Measurements from ENCODE around the gene RNLS.

The RNLS gene

DNA sequence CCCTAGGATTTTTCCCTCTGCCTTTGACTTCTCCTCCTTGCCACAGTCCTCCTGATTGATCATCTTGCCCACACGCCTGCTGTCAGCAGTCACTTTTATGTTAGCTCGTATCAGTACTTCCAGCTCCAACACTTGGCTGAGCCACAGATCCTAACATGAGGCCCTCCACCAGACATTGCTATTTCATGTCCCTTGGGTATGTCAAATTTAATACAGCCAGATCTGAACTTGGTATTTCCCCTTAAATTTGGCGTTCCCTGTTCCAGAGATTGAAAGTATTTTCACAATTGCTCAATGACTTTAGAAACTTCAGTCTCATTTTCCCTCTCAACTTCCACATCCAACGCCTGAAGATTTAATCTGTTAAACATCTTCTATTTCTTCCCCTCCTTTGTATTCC, 140.4 kb downstream of the RNLS start:
- no peak for FAIRE-seq

DNA sequence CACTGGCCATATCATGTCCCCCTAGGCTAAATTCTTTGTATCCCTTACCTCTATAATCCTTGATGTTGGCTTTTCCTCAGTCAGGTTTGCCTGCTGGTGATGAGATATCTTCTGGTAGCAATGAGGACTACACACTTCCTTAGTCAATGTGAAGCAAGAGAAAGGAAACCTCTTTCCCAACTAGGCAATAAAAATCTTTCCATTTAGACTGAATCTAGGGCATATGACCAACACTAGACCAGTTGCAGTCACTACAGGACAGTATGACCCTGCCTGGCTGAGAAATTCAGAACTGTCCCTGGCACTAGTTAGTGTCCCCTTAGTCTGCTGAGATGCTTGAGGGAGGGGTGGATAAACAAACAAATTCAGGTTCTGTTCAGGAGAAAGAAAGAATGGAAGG, 142.6 kb downstream of the RNLS start:
- DNase-seq (ENCODE audit: insufficient read length), result no peak
- no peak for FAIRE-seq
- no peak for TF ChIP-seq TAF1 (IDR thresholded peaks at IDR 0.05; ENCODE audit: borderline replicate concordance, low read depth, low read length)
- TF ChIP-seq POLR2AphosphoS5 (IDR thresholded peaks at IDR 0.05; ENCODE audit: low read depth, low read length), result no peak
- no peak for TF ChIP-seq POLR2A (IDR thresholded peaks at IDR 0.05; ENCODE audit: low read depth, low read length)

More for the DNA sequence above, 140.4 kb downstream of the RNLS start:
- TF ChIP-seq TAF1 (IDR thresholded peaks at IDR 0.05; ENCODE audit: borderline replicate concordance, low read depth, low read length), result no peak
- TF ChIP-seq POLR2A (IDR thresholded peaks at IDR 0.05; ENCODE audit: low read depth, low read length), result no peak
- no peak for TF ChIP-seq POLR2AphosphoS5 (IDR thresholded peaks at IDR 0.05; ENCODE audit: low read depth, low read length)
- no peak for DNase-seq (ENCODE audit: insufficient read length)

DNA sequence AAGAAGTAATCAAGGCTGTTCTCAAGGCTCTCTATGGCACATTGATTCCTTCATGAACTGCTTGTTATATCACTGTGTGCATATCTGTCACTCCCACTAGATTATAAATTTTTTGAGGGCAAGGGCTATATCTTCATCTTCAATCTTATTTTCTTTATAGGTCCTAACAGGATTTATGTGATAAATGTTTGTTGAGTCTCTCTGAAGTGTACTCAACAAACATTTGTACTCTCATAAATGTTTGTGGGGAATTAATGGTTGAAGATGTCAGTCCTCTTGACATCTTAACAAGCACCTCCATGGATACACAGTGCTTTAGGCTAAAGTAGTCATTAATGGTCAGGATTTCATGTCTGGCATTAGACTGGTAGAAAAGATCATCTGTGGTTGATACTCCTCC, 143.2 kb downstream of the RNLS start:
- FAIRE-seq, result no peak
- no peak for DNase-seq (ENCODE audit: insufficient read length)

DNA sequence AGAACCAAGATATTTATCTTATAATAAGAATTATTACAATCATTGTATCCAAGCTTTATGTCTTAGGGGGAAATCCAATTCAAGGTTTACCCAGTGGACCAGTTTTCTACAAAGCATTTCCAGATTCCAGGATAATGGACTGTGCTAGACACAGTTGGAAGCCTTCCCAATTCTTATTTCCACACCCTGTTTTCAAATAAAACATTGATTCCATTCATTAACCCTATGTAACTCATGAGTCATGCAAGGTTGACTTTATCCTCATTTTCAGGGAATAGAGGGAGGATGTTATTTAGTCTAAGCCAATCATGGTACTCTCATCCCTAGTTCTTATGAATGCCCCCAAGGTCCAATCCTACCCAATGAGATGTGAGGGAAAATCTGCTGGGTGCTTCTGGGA, 145.7 kb downstream of the RNLS start:
- no peak for TF ChIP-seq POLR2AphosphoS5 (IDR thresholded peaks at IDR 0.05; ENCODE audit: low read depth, low read length)
- no peak for TF ChIP-seq POLR2A (IDR thresholded peaks at IDR 0.05; ENCODE audit: low read depth, low read length)
- no peak for TF ChIP-seq TAF1 (IDR thresholded peaks at IDR 0.05; ENCODE audit: borderline replicate concordance, low read depth, low read length)
- no peak for FAIRE-seq
- DNase-seq (ENCODE audit: insufficient read length), result no peak

More for the DNA sequence above, 143.2 kb downstream of the RNLS start:
- TF ChIP-seq TAF1 (IDR thresholded peaks at IDR 0.05; ENCODE audit: borderline replicate concordance, low read depth, low read length), result no peak
- TF ChIP-seq POLR2A (IDR thresholded peaks at IDR 0.05; ENCODE audit: low read depth, low read length), result no peak
- no peak for TF ChIP-seq POLR2AphosphoS5 (IDR thresholded peaks at IDR 0.05; ENCODE audit: low read depth, low read length)

DNA sequence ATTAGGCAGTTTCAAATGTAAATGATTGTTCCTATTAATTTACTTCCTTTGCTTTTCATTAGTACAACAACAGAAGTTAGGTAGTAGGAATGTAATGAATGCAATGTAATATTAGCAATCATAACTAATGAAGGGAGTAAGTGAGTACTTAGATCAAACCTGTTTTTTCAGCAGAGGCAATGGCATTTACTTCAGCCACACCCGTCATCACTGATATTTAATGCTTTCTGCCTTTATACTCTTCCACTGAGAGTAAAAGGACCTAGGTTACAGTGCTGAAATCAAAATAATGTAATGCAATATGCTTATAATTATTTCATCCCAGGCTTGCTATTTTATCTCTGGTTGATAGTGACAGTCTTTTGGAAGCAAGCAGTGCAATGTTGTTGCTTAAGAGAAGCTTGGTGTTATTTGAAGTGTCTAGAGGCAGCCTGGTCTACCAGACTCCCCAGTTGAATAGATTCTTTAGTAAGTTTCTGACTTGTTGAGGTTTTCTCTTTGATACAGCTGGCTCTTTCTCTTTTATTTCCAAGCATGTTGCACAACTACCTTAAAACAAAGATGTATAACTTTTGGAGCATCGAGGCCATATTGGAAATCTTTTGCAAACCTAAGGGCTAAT, 149.4 kb downstream of the RNLS start:
- DNase-seq (ENCODE audit: insufficient read length) (no peak), FAIRE-seq (no peak)
- TF ChIP-seq POLR2AphosphoS5 (IDR thresholded peaks at IDR 0.05; ENCODE audit: low read depth, low read length) (no peak), TAF1 (IDR thresholded peaks at IDR 0.05; ENCODE audit: borderline replicate concordance, low read depth, low read length) (no peak), POLR2A (IDR thresholded peaks at IDR 0.05; ENCODE audit: low read depth, low read length) (no peak)

DNA sequence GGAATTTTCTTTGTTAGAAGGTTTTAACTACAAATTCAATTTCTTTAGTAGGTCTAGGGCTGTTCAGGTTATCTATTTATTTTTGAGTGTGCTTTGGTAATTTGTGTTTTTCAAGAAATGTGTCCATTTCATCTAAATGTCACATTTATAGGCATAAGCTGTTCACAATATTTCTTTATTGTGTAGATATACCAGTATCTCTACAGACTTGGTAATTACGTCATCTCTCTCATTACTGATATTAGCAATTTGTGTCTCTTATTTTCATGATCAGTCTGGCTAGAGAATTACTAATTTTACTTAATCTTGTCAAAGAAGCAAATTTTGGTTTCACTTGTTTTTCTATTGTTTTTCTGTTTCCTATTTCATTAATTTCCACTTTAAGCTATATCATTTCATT, 152.0 kb downstream of the RNLS start:
- no peak for TF ChIP-seq POLR2A (IDR thresholded peaks at IDR 0.05; ENCODE audit: low read depth, low read length)
- TF ChIP-seq TAF1 (IDR thresholded peaks at IDR 0.05; ENCODE audit: borderline replicate concordance, low read depth, low read length), result no peak
- TF ChIP-seq POLR2AphosphoS5 (IDR thresholded peaks at IDR 0.05; ENCODE audit: low read depth, low read length), result no peak

DNA sequence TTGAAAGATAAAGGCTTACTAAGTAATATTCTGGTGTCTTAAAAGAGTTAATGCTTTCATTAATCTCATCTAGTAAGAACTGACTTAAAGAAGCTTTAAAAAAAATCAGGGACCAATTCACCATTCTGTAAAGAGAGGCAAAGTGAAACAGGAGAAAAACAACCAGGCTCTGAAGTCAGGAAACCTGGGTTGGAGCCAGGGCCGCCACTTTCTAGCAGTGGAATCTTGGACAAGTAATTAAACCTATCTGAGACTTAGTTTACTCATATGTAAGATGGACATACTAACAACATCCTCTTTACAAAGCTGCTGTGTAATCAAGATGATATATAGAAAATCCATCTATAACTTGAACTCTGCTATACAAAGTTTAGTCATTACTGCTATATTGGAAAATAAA, 154.1 kb downstream of the RNLS start:
- TF ChIP-seq POLR2AphosphoS5 (IDR thresholded peaks at IDR 0.05; ENCODE audit: low read depth, low read length) (no peak), TAF1 (IDR thresholded peaks at IDR 0.05; ENCODE audit: borderline replicate concordance, low read depth, low read length) (no peak), POLR2A (IDR thresholded peaks at IDR 0.05; ENCODE audit: low read depth, low read length) (no peak)
- FAIRE-seq (no peak), DNase-seq (ENCODE audit: insufficient read length) (no peak)

More for the DNA sequence above, 152.0 kb downstream of the RNLS start:
- DNase-seq (ENCODE audit: insufficient read length), result no peak
- FAIRE-seq, result no peak

DNA sequence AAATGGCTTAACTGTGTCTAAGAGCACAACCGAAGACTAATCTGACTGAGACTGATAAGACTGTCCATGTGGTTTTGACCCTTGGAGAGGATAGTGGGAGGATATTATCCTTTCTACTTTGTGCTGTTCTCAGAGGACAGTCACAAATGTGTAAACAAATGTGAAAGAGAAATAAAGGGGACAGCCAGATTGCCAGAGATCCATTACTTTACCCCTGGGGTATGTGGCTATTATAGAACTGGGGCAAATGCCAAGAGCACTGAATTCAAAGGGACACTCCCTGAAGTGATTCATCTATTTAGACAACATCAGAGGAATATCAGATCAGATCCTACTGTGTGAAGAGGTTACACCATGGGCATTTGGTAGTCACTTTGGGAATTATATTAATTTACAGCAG, 154.7 kb downstream of the RNLS start:
- TF ChIP-seq TAF1 (IDR thresholded peaks at IDR 0.05; ENCODE audit: borderline replicate concordance, low read depth, low read length), result no peak
- no peak for TF ChIP-seq POLR2A (IDR thresholded peaks at IDR 0.05; ENCODE audit: low read depth, low read length)
- no peak for TF ChIP-seq POLR2AphosphoS5 (IDR thresholded peaks at IDR 0.05; ENCODE audit: low read depth, low read length)
- FAIRE-seq, result no peak

DNA sequence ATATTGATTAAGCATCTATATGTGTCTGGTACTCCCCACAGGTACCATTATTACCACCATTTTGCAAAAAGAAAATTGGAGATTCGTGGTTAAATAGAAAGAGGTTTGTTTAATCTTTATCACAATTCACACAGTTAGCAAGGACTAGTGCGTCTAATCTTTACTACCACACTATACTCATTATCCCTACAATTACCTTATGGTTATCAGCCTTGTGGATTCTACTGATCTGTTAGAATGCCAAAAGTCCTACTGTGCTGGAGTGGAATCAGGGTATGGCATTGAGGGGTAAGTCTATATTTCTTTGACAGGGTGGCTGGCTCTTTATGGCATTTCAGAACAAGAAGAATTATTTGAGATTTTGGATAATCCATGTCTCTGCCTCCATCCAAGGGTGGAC, 156.1 kb downstream of the RNLS start:
- no peak for TF ChIP-seq TAF1 (IDR thresholded peaks at IDR 0.05; ENCODE audit: borderline replicate concordance, low read depth, low read length)
- TF ChIP-seq POLR2AphosphoS5 (IDR thresholded peaks at IDR 0.05; ENCODE audit: low read depth, low read length), result no peak
- no peak for TF ChIP-seq POLR2A (IDR thresholded peaks at IDR 0.05; ENCODE audit: low read depth, low read length)
- no peak for FAIRE-seq
- DNase-seq (ENCODE audit: insufficient read length), result no peak

More for the DNA sequence above, 154.7 kb downstream of the RNLS start:
- DNase-seq (ENCODE audit: insufficient read length), result no peak

DNA sequence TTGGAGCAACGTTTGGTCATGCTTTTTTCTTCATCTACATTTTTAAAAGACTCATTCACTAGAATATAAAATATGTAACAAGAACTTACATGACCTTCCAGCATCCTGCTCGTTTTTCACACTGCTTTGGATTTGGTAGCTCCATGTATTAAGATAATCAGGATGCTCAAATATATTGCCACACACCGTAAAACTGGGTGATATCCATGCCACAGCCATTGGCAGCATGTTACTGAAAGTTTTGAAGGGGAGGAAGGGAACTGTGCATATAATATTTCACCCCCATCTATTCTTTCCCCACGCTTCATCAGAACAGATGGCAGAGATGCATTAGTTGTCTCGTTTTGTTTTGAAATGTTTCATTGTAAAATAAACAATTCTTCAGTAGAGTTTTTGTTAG, 158.2 kb downstream of the RNLS start:
- FAIRE-seq, result no peak
- DNase-seq (ENCODE audit: insufficient read length), result no peak
- no peak for TF ChIP-seq POLR2AphosphoS5 (IDR thresholded peaks at IDR 0.05; ENCODE audit: low read depth, low read length)
- TF ChIP-seq TAF1 (IDR thresholded peaks at IDR 0.05; ENCODE audit: borderline replicate concordance, low read depth, low read length), result no peak
- no peak for TF ChIP-seq POLR2A (IDR thresholded peaks at IDR 0.05; ENCODE audit: low read depth, low read length)

DNA sequence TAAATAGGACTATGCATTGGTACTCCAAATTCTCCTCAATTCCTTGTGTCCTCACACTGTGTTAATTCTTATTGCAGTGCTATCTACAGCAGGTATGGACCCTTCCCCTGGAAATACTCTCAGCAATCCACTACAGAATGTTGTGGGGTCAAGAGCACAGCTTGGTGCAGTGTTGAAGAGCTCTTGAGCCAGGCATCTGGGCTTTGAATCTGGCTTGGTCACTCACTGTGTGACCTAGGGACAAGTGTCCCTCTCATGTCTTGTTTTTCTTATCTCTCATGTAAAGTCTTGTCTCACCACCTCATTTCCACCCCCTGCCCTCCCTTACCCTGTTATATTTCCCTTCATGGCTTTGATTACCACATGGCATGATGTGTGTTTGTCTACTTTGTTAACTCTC, 159.4 kb downstream of the RNLS start:
- FAIRE-seq, result no peak
- no peak for DNase-seq (ENCODE audit: insufficient read length)
- no peak for TF ChIP-seq TAF1 (IDR thresholded peaks at IDR 0.05; ENCODE audit: borderline replicate concordance, low read depth, low read length)
- no peak for TF ChIP-seq POLR2AphosphoS5 (IDR thresholded peaks at IDR 0.05; ENCODE audit: low read depth, low read length)
- TF ChIP-seq POLR2A (IDR thresholded peaks at IDR 0.05; ENCODE audit: low read depth, low read length), result no peak

DNA sequence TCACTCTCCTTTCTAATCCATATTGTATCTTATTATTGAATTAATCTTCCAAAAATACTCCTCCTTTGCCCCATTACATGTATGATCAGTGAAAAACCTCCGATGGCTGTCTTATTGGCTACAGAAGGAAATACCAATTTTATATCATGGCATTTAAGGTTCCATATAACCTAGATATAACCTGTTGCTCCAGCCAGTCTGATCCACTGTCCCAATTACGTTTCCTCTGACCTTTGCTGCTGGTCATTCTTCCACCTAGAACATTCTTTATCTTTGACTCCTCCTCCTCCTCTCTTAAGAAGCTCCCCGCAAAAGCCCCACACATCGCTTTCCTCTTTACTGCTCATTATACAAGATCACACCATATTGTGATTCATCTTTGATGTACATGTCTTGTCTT, 161.5 kb downstream of the RNLS start:
- no peak for DNase-seq (ENCODE audit: insufficient read length)
- TF ChIP-seq POLR2A (IDR thresholded peaks at IDR 0.05; ENCODE audit: low read depth, low read length) (no peak), POLR2AphosphoS5 (IDR thresholded peaks at IDR 0.05; ENCODE audit: low read depth, low read length) (no peak), TAF1 (IDR thresholded peaks at IDR 0.05; ENCODE audit: borderline replicate concordance, low read depth, low read length) (no peak)
- FAIRE-seq, result no peak
